CD4-positive, CD25-positive, alpha-beta regulatory T cell (primary cell): ENCODE measurements around the gene SLF2. TPM values are rescaled to one million over a fixed set of nuclear protein-coding genes. Genes with fewer than 3 reads are reported as not detected.
A peak's percentile ranks its signal among the peaks of the same experiment; 100 is the strongest.

Experiments
- ATAC-seq, 2 donors: fragments of 150-1000 bp; cut with Tn5 transposase; one replicate each; pipeline ENCODE4 v1.10.0; 2021; ENCODE audit warnings: low read depth in 2 of 2, moderate number of reproducible peaks in 2 of 2, moderate library complexity in 1 of 2
- DNase-seq, 3 donors: peaks; one replicate each; pipeline versions ENCODE4 v3.0.0 to v3.0.0-alpha.2; 2012 to 2022; ENCODE audit warnings: mixed read lengths in 1 of 3
- H3K27ac ChIP-seq: one replicate; pipeline ENCODE4 v1.7.0; 2013; ENCODE audit warnings: mild to moderate bottlenecking, low read length; ENCODE audit not compliant: insufficient read depth, poor library complexity, severe bottlenecking
- H3K27me3 ChIP-seq: one replicate; pipeline ENCODE4 v1.7.0; 2013; ENCODE audit warnings: low read length; ENCODE audit not compliant: control insufficient read depth, insufficient read depth
- H3K36me3 ChIP-seq: one replicate; pipeline ENCODE4 v1.7.0; 2013; ENCODE audit warnings: mild to moderate bottlenecking, low read length, moderate library complexity; ENCODE audit not compliant: control insufficient read depth, insufficient read depth
- H3K4me1 ChIP-seq: 2 replicates; pipeline ENCODE4 v1.7.0; 2013; ENCODE audit warnings: mild to moderate bottlenecking, low read length; ENCODE audit not compliant: insufficient read depth, control insufficient read depth, poor library complexity, severe bottlenecking
- H3K4me3 ChIP-seq: one replicate; pipeline ENCODE4 v1.7.0; 2013; ENCODE audit warnings: low read depth, mild to moderate bottlenecking, low read length, moderate library complexity
- H3K9me3 ChIP-seq, 2 experiments: 1 replicate in 1 of 2; 2 replicates in 1 of 2; pipeline ENCODE4 v1.7.0; 2013; ENCODE audit warnings: low read length in 2 of 2, mild to moderate bottlenecking in 1 of 2, moderate library complexity in 1 of 2; ENCODE audit not compliant: control insufficient read depth in 2 of 2
- H3K27ac Mint-ChIP-seq, 3 donors: one replicate each; pipeline ENCODE4 v1.8.0; 2020 to 2022; ENCODE audit warnings: mild to moderate bottlenecking in 3 of 3, mixed read lengths in 3 of 3, moderate library complexity in 2 of 3
- H3K27me3 Mint-ChIP-seq: one replicate; pipeline ENCODE4 v1.8.0; 2022; ENCODE audit warnings: mild to moderate bottlenecking, mixed read lengths
- H3K36me3 Mint-ChIP-seq: one replicate; pipeline ENCODE4 v1.8.0; 2020; ENCODE audit warnings: mixed read lengths
- H3K4me1 Mint-ChIP-seq, 4 donors: one replicate each; pipeline ENCODE4 v1.8.0; 2020 to 2022; ENCODE audit warnings: mixed read lengths in 4 of 4, mild to moderate bottlenecking in 1 of 4
- H3K4me3 Mint-ChIP-seq, 4 donors: one replicate each; pipeline ENCODE4 v1.8.0; 2020 to 2022; ENCODE audit warnings: mild to moderate bottlenecking in 4 of 4, mixed read lengths in 4 of 4, moderate library complexity in 3 of 4
- H3K9me3 Mint-ChIP-seq, 7 donors: one replicate each; pipeline ENCODE4 v1.8.0; 2020 to 2022; ENCODE audit warnings: mixed read lengths in 7 of 7, mild to moderate bottlenecking in 3 of 7, moderate library complexity in 2 of 7
- polyA plus RNA-seq, 4 donors: library from polyadenylated mRNA; unstranded; fragments of 300-500 nt; fragmentation: Illumina TruSeq; gene quantifications; one replicate each; pipeline ENCODE4 v1.2.3, GENCODE V29; 2021
- total RNA-seq: library from RNA; stranded (reverse); gene quantifications from one replicate; pipeline ENCODE4 v1.2.3, GENCODE V29; 2022

The SLF2 gene
- total and polyA plus RNA-seq, 5 donors from 2014 or later: 10.3 to 23.2 (median 10.6) TPM

DNA sequence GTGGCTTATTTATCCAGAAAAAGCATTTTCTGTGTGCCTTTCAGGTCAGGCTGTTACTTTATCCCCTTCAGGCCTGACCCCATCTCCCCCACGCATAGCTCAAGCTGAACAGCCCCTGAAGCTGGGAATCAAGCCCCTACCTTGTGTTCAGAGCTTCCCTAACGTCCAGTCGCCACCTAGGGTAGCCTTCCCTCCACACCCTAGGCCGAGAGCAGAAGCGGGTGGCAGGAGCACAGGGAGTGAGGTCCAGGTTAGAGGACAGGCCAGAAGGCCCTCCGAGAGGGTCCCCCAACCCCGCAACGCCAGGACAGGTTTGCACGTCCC, 56.1 kb downstream of the SLF2 start:
- no peak overlapping the region for H3K27ac Mint-ChIP-seq
- peaks cover 6% of the 10 kb centered on the region for H3K36me3 Mint-ChIP-seq
- Histone ChIP-seq H3K4me1 (peaks cover 13% of the 10 kb centered on the region), H3K9me3 (no peaks in the 10 kb centered on the region), H3K27me3 (no peaks in the 10 kb centered on the region), H3K36me3 (peaks cover 6% of the 10 kb centered on the region), H3K4me3 (no peak overlapping the region), H3K27ac (no peak overlapping the region)
- ATAC-seq (no peak), DNase-seq (no peak)
- H3K4me3 Mint-ChIP-seq: peak overlapping the region; percentile 30 to 69 (median 63)
- peaks cover 0 to 23% (median 7%) of the 10 kb centered on the region in 4 donors for H3K4me1 Mint-ChIP-seq
- H3K27me3 Mint-ChIP-seq: peaks cover 13% of the 10 kb centered on the region
- no peaks in the 10 kb centered on the region for H3K9me3 Mint-ChIP-seq

DNA sequence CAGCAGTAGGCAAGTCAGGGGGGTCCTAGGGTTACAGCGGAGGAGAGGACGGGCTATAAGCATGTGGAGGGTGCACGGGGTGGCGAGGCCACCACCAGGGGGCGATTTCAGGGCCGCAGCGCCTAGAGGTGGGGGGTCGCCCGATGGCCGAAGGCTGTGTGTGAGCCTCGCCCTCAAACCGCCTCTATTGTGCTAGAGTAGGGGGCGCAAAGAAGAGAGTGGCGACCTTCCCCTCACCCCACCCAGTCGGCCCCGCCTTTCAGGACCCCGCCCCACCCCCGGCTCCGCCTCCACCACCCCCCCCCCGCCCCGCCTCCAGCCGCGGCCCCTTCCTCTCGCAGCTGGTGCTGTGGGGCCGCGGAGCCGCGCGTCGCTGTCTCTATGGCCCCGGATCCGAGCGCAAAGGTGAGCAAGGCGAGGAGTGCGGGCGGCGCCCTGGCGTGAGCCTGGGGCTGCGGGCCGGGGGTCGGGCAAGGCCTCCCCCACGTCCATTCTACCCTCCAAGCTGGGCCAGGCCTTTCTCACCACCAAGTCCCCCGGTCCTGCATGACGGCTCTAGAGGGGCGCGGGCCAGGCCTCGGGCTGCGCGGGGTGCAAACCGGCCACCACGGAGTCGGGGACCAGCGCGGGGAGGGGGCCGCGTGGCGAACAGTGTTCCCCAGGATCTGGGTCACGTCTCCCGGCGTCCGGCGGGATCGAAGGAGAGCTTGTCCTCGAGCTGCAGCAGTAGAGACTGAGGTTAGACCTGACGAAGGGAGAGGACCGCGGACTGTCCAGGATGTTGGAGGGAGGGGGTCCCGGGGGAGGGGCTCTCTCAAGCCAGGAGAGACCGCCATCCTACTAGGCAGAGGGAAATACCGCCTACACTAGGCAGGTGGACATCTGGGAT, 56.7 kb downstream of the SLF2 start, which contains the start of gene SEMA4G:
Gene SEMA4G (plus strand): TSS at position 318 of the 889 bp plus-strand sequence. CDS start 3,409 bp downstream, outside the sequence.
- H3K36me3 ChIP-seq: no peaks in the 10 kb centered on the region
- ATAC-seq (peak; percentile 60 to 66), DNase-seq (peak; percentile 25 to 48 (median 35))
- Mint-ChIP-seq H3K4me3 (peak within 1 kb of the TSS; percentile 67 to 80 (median 70)), H3K4me1 (peaks cover 0 to 23% (median 7%) of the 10 kb centered on the region in 4 donors), H3K9me3 (no peaks in the 10 kb centered on the region), H3K36me3 (peaks cover 6% of the 10 kb centered on the region), H3K27ac (peak within 1 kb of the TSS in 2 of 3 donors; percentile 16 to 94), H3K27me3 (peaks cover 13% of the 10 kb centered on the region)
- H3K4me1 ChIP-seq: peaks cover 13% of the 10 kb centered on the region
- H3K27me3 ChIP-seq: no peaks in the 10 kb centered on the region
- H3K9me3 ChIP-seq: no peaks in the 10 kb centered on the region
- H3K27ac ChIP-seq: no peak within 1 kb of the TSS
- H3K4me3 ChIP-seq: no peak within 1 kb of the TSS

DNA sequence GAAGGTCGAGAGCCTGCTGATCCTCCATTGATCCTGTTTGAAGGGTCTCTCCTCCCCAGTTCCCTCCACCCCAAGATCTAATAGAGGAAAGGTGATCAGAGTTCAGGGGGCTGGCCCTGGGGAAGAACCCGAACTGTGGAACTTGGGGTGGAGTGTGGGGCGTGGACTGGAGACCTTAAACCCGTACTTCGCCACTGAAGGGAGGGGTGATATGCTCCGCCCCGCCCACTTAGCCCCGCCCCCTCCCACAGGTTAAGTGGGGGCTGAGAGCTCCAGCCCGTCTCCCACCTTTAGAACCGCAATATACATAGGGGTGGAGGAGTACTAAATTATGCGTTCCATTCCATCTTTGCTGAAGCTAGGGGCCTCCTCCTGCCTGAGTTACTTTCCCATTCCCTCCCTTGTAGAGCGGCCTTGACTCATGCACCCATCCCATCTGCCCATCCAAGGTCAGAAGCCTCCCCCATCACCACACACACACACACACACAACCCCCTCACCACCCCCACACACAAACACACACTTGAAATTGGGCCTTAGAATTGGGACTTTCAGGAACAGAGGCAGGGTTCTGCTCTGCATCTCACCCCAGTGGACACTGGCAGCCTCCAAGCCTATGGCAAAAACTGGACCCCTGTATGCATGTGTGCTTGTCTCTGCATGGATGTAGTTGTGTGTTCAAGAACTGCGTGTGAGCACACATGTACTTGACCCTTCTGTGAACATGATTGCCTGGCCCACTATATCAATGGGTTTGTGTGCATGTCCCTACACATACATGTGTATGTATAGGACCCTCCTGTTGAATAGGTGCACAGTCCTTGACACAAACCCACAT, 57.5 kb downstream of the SLF2 start:
- no peak overlapping the region for H3K4me3 ChIP-seq
- H3K27me3 ChIP-seq: no peaks in the 10 kb centered on the region
- Mint-ChIP-seq H3K4me3 (peak overlapping the region; percentile 62 to 80 (median 66)), H3K27me3 (peaks cover 13% of the 10 kb centered on the region), H3K27ac (peak overlapping the region in 1 of 3 donors; percentile 16), H3K36me3 (peaks cover 6% of the 10 kb centered on the region), H3K4me1 (peaks cover 0 to 23% (median 7%) of the 10 kb centered on the region in 4 donors), H3K9me3 (no peaks in the 10 kb centered on the region)
- no peaks in the 10 kb centered on the region for H3K36me3 ChIP-seq
- no peak for ATAC-seq
- H3K27ac ChIP-seq: no peak overlapping the region
- no peaks in the 10 kb centered on the region for H3K9me3 ChIP-seq
- DNase-seq: peak in 1 of 3 donors; percentile 17
- peaks cover 13% of the 10 kb centered on the region for H3K4me1 ChIP-seq

DNA sequence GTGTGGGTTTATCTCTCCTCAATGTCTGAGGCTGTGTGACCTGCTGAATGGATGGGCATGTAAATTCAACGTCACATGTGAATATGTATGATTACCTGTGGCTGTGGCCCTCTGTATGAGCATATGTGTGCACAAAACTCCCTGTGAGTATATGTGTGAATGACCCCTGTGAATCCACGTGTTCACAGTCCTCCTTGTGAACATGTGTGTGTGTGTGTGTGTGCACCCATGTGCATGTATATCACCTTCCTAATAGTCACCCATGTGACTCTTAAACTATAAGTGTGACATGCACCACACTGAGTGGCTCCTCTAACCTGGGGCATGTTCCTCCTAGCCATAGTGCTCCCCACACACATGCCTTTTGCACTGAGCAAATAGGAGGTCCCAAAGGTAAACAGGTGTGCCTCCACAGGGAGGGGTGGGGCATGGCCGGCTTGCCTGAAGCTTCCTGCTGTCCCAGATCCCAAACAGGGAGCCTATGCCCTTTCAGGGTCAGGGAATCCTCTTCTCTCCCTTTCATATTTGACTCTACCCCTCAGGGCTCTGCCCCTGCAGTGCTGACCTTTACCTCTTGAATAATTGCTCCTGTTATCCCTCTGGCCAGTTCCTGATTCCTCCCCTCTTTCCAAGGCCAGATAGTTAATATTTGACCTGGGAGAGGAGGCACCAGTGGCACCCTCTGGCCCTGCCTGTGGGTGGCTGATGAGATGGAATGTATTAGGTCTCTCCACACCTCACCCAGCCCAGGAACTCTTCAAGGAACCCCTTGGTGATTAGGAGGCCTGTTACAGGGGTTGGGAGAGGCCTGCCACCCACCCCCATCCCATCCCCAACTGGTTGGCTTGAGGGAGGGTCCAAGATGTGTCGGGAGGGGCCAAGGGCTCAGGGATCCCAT, 58.4 kb downstream of the SLF2 start:
- no peaks in the 10 kb centered on the region for H3K9me3 Mint-ChIP-seq
- peak overlapping the region; percentile 62 to 75 (median 66) for H3K4me3 Mint-ChIP-seq
- no peak overlapping the region for H3K4me3 ChIP-seq
- peaks cover 13% of the 10 kb centered on the region for H3K4me1 ChIP-seq
- peak overlapping the region in 1 of 3 donors; percentile 16 for H3K27ac Mint-ChIP-seq
- ATAC-seq: no peak
- H3K9me3 ChIP-seq: no peaks in the 10 kb centered on the region
- H3K36me3 ChIP-seq: no peaks in the 10 kb centered on the region
- H3K27me3 Mint-ChIP-seq: peaks cover 13% of the 10 kb centered on the region
- H3K27ac ChIP-seq: no peak overlapping the region
- H3K4me1 Mint-ChIP-seq: peaks cover 0 to 23% (median 7%) of the 10 kb centered on the region in 4 donors
- DNase-seq: no peak
- H3K36me3 Mint-ChIP-seq: no peaks in the 10 kb centered on the region
- no peaks in the 10 kb centered on the region for H3K27me3 ChIP-seq

DNA sequence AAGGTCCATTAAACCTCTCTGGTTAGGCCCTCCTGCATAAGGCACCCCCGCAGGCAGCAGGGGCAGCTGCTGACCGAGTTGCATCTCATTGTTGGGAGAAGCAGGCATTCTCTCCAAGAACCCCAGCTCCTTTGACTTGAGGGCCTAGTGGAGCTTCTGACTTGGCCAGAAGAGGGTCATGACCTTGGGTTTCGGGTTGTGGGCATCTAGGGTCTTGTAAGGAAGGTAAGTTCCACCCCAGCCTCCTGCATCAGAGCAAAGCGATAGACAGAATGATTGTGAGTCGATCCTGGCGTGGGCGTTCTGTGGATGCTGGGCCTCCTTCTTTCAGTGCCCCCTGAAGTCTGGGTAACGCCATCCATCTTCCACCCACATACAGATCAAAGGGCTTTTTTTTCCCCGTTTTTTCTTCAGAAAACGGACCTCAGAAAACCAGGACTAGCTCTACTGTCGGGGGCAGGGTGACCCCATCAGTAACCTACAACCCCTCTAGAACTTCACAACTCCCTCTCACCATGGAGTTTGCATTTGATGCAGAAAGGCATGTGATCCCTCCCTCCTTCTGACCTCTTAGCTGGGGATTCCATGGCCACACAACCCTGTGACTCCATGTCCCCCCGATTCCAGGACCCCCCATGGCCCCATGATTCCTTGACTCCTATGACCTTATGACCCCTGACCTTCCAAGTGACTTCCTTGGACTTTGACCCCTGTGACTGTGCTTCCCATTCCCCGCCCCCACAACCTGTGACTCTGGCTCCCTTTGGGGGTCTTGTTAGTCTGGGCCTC, 59.5 kb downstream of the SLF2 start:
- no peak overlapping the region for H3K4me3 ChIP-seq
- Mint-ChIP-seq H3K9me3 (no peaks in the 10 kb centered on the region), H3K4me3 (peak overlapping the region in 1 of 4 donors; percentile 74), H3K27me3 (peaks cover 13% of the 10 kb centered on the region), H3K27ac (no peak overlapping the region), H3K36me3 (peaks cover 6% of the 10 kb centered on the region), H3K4me1 (peaks cover 0 to 23% (median 7%) of the 10 kb centered on the region in 4 donors)
- H3K4me1 ChIP-seq: peaks cover 13% of the 10 kb centered on the region
- no peaks in the 10 kb centered on the region for H3K27me3 ChIP-seq
- no peaks in the 10 kb centered on the region for H3K9me3 ChIP-seq
- no peak overlapping the region for H3K27ac ChIP-seq
- DNase-seq (no peak), ATAC-seq (no peak)
- no peaks in the 10 kb centered on the region for H3K36me3 ChIP-seq

DNA sequence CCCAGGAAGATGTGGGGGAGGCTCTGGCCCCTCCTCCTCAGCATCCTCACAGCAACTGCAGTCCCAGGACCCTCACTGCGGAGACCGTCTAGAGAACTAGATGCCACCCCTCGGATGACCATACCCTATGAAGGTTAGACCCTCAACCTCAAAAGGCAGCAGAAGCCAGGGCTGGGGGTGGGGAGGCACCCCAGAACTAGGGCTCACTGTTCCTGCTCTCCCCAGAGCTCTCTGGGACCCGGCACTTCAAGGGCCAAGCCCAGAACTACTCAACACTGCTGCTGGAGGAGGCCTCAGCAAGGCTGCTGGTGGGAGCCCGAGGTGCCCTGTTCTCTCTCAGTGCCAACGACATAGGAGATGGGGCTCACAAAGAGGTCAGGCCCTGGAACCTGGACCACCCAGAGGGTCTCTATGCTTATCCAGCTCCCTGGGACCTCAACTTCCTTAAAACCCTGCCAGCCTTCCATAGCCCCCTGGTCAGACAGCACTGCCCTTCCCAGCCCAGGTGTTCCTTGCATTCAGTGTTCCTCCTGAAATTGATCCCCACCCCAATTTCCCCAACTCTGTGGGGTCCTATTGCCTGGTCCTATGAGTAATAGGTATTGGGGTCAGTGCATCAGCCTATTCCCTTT, 60.3 kb downstream of the SLF2 start:
- peaks cover 13% of the 10 kb centered on the region for H3K4me1 ChIP-seq
- no peaks in the 10 kb centered on the region for H3K9me3 Mint-ChIP-seq
- H3K36me3 ChIP-seq: no peaks in the 10 kb centered on the region
- H3K27ac ChIP-seq: no peak overlapping the region
- ATAC-seq: no peak
- H3K27ac Mint-ChIP-seq: no peak overlapping the region
- DNase-seq: no peak
- H3K9me3 ChIP-seq: no peaks in the 10 kb centered on the region
- H3K4me1 Mint-ChIP-seq: peaks cover 0 to 23% (median 7%) of the 10 kb centered on the region in 4 donors
- peaks cover 6% of the 10 kb centered on the region for H3K36me3 Mint-ChIP-seq
- no peak overlapping the region for H3K4me3 ChIP-seq
- H3K27me3 Mint-ChIP-seq: peaks cover 9% of the 10 kb centered on the region
- H3K27me3 ChIP-seq: no peaks in the 10 kb centered on the region
- H3K4me3 Mint-ChIP-seq: peak overlapping the region in 1 of 4 donors; percentile 74
